Stimulated activated CD4-positive, alpha-beta T cell treated with anti-CD3 and anti-CD28 coated beads, Interleukin-1b, Interleukin-23, amount 100 ng/mL, for 4 hours (primary cell): ENCODE results near the gene KRTAP10-12.

ENCODE experiments used
- DNase-seq, 2 donors: peaks; one replicate each; pipeline ENCODE4 v3.0.0-alpha.2; 2020; ENCODE audit warnings: low read depth in 2 of 2

The KRTAP10-12 gene

DNA sequence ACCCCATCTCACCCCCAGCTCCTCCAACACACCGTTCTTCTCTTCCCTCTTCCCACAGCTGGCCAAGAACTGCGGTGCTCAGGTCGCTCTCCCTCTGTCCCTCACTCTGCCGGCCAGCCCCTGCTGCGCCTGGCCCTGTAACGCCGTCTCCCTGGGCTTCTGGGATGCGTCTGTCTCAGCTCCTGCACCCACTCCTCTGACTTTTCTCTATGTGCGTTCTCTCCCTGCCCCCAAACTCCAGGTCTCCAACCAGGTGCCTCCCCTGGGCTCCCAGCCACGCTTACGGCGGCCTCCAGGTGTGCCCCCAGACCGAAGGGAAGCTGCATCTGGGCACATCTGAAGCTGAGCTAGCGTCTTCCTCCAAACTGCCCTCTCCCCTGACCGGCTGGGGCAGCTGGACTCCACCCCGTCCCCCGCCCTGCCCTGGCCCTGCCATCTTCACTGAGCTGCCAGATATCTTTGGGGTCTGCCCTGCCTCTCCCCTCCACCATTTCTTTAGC lies 2.6 kb downstream of the KRTAP10-12 start:
- no peak for DNase-seq

DNA sequence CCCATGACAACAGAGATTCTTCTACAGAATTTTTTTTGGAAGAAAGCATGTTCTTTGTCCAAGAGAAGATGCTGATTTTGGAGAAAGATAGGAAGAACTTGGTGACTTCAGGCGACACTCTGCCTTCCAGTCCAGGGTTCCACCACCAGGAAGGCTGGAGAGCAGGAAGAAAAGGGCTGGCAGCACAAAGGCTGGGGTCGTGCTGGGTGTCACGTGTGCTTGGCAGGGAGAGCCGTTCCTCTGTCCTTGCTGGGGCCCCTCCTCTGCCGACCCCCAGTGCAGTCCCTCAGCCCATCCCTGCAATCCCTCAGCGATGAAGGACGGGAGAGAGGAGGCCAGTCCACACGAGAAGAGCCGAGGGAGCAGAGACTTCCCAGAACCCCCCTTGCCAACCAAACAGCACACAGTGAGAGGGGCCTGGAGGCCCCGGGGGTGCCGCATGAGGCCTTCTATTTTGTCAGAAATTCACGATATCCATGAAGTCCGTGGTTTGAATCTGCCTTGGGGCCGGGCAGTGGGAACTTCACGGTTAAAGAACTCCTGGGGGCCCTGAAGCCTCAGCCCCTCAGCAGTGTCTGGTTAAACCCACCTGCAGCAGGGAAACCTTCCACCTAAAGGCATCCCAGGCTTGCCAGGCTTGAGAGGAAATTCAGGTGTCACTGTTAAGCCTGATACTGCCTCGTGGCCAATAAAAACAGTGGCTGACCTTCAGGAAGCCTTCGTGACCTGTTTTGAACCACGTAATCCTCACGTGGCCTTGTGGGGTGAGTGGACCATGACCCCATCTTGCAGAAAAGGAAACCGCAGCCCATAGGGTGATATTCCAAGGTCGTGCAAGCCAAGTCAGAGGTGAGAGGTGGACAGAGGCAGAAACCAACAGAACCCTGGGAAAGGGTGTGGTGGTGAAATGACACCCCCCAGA lies 3.4 kb downstream of the KRTAP10-12 start:
- no peak for DNase-seq

DNA sequence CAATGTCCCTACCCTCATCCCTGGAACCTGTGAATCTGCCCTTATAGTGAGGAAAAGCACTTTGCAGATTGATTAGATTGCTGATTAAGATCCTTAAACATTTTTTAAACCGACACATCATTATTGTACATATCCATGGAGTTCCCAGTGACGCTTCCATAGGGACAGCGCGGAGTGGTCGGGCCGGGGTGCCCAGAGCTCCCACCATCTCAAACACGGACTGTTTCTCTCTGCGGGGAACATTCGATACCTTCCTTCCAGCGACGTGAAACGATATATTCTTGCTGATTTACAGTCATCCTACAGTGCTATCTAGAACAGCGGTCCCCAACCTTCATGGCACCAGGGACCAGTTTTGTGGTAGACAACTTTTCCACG lies 4.0 kb downstream of the KRTAP10-12 start:
- DNase-seq: no peak

DNA sequence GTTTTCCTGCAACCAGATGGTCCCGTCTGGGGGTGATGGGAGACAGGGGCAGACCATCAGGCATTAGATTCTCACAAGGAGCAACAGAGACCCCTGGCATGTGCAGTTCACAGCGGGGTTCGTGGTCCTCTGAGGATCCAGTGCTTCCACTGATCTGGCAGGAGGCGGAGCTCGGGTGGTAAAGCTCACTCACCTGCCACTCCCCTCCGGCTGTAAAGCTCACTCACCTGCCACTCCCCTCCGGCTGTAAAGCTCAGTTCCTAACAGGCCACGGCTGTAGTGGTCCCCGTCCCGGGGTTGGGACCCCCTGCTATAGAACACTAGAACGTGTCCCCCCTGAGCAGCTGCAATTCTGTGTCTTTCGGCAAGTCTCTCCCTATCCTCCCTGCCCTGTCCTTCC lies 4.6 kb downstream of the KRTAP10-12 start:
- no peak for DNase-seq

DNA sequence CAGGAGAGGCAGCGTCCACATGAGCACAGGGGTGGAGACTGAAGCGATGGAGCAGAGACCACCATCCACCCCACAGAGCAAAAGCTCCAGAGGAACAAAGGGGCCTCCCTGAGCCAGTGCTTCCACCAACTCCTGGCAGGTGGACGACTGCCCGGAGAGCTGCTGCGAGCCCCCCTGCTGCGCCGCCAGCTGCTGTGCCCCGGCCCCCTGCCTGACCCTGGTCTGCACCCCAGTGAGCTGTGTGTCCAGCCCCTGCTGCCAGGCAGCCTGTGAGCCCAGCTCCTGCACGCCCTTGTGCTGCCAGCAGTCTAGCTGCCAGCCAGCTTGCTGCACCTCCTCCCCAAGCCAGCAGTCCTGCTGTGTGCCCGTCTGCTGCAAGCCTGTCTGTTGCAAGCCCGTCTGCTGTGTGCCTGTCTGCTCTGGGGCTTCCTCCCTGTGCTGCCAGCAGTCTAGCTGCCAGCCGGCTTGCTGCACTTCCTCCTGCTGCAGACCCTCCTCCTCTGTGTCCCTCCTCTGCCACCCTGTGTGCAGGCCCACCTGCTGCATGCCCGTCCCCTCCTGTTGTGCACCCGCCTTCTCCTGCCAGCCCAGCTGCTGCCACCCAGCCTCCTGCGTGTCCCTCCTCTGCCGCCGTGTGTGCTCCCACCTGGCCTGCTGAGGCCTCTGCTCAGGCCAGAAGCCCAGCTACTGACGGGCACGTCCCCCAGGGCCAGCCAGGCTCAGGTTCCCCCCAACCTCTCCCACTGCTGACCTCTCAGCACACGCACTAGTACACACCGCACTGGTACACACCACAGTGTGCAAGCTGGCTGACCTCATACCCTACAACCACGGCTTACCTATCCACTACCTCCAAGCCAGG lies 5.4 kb downstream of the KRTAP10-12 start:
- DNase-seq: no peak

DNA sequence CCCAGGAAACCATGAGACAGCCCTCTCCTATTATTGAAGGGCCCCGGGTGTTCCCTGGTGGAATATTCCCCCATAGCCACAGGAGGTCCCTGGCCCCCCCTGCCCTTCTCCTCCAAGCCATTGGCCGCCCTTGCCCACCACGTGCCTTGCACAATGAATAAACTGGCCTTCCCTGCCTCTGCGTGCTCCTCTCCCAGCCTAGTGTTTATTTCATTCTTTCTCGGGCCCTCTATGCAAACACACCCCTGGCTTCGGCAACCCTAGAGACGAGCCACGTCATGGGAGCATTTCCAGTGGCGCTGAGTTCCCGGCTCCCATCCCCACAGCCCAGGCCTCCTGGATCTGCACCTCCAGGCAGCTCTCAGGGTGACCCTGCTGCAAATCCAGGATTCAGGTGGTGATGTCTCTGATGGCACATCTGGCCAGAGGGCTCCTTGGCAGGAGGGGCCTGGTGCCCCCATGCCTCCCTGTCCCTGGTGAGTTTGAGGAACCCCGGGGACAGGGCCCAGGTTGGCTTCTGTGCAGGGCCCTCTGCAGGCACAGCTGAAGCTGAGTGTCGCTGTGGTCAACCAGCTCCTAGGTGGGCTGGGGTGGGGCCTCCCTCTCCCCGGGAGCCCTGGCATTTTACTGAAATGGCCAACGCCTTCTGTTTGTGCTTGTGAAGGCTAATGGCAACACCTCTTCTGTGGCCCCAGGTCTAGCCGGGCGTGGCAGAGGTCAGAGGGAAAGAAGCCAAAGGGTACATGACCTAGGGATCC lies 6.2 kb downstream of the KRTAP10-12 start:
- no peak for DNase-seq

DNA sequence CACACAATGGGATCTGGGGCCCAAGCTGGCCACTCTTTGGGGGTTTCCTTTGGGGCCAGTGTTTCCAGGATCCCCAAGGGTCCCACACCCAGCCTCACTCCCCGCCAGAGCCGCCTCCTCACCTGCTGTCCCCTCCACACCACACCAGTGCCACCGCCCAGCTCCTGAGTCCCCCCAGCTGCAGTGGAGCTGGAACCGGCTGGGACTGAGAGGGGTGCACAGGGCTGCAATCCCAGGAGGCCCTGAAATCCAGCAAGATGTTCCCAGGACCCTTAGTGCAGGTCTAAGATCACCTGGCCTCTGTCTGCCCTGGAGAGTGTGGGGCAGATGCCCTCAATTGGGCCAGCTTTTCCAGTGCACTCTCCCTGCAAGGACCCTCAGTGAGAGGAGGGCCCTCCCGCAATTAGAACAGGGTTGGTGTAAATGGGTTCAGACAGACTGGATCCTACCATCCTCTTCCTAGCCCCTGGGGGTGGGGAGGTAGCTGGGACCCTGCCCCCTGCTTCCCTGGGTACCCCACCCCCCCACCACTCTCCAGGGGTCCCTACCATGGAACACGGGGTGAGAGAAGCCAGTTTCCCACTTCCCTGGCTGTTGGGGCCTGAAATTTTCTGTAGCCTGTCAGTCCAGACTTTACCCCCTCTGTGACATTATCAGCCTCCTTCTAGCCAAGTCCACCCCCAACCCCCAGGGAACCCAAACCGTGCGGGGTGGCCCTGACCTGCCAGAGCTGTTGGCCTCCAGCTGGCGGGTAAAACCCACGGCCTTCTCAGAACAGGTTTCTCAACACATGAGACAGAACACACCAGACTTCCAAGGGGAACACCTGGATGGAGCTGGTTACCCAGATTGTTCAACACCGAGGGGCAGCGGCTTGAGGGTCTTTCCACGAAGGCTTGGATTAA lies 7.0 kb downstream of the KRTAP10-12 start:
- no peak for DNase-seq

DNA sequence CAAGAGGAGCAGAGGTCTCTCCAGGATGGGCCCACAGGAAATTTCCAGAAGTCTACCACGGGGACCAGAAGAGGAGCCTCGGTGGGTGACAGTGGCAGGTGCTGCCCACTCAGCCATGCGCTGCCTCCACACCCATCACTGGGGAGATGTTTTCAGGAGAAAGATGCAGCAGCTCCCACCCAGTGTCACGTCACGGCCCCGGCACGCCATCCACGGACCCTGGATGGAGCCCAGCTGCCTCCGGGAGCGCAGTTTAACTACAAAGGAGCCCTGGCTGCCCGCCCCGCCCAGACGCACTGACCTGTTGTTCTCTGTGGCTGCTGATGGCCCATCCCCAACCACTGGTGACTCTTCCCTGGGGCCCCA lies 7.6 kb downstream of the KRTAP10-12 start:
- no peak for DNase-seq

DNA sequence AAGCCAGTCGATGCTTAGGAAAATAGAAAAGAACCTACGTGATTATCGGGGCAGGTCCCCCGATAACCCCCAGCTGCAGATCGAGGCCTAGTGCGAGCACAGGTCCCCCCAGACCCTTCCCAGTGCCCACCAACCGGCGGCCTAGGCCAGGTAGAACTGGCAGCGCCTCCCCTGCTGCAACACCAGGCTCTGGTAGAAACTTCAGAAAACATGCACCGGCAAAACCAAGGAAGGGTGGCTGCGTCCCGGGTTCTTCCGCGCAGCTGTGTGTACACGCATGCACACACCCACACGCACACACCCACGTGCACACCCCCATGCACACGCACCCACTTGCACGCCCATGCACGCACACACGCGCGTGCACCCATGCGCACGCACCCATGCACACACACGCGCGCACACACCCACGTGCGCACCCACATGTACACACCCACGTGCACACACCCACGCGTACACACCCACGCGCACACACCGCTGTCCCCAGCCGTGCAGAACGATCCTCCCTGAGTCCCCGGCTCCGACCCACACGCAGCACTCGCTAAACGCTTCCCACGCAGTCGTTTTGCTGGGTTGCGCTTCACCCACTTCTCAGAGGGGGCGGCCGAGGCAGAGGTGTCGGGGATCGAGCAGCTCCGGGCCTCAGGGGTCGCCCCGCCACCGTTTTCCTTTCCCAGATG lies 9.2 kb downstream of the KRTAP10-12 start:
- no peak for DNase-seq

DNA sequence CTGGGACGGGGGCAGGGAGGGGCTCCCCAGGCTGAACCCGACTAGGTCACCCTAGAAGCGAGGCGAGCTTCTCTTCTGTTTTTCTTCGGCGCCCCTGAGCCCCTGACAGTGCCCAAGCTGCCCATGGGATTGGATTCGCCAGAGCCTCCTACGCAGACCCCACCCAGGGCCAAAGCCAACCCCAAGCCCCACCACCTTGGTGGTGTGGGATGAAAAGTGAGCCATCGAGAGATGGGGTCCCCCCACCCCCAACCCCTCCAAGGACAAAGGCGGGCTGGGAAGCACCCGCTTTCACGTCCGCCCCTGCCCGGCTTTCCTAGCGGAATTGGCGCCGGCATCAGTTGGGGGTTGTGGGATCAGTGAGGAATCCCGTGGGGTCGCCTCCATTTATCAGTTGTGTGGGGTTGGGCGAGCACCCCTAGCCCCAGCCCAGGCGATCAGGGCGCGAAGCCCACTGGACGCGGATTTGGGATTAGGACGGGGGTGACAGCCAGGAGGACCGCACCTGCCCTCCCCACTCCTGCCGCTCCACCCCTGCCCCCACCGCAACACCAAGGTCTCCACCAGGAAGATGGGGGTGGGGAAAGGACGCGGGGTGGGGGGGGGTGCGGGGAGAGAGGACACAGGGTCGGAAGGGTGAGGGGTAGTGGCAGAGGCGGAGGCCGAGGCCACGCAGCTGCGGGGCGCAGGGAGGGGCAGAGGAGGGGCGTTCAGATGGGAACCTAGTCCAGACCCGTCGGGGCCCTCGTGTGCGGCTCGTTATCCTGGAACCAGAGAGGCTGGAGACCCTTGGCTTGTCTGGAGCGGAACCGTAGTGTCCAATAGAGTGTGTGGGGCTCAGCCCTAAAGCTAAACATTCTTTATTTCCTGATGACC lies 10.0 kb downstream of the KRTAP10-12 start:
- DNase-seq: no peak

DNA sequence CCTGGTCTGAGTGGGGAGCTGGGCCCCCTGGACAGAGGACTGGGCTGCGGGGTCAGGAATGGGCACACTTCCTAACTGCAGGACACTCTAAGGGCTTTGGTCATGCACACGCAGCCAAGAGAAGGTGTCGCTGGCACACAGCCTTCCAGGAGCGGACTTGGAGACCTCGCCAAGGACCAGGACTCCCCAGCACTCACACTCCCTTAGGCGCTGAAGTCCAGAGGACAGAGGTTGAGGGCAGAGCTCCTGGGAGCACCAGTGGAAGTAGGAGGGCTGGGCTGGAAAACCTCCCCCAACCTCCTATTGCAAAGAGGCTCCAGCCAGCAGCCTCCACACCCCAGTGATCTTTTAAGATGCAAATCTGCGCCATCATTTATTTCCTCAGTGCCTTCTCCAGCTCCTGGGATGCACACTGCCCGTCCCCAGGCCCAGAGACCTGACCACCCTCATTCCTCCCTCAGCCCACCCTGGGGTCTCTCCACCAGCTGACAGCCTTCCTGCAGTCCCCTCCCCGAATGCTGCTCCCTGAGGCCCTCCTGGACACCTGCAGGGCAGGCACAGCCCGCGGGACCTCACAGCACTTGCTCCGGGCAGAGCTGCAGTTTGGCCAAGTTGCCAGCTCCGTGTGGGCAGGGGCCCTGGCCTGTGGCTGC lies 11.4 kb downstream of the KRTAP10-12 start:
- DNase-seq: no peak

DNA sequence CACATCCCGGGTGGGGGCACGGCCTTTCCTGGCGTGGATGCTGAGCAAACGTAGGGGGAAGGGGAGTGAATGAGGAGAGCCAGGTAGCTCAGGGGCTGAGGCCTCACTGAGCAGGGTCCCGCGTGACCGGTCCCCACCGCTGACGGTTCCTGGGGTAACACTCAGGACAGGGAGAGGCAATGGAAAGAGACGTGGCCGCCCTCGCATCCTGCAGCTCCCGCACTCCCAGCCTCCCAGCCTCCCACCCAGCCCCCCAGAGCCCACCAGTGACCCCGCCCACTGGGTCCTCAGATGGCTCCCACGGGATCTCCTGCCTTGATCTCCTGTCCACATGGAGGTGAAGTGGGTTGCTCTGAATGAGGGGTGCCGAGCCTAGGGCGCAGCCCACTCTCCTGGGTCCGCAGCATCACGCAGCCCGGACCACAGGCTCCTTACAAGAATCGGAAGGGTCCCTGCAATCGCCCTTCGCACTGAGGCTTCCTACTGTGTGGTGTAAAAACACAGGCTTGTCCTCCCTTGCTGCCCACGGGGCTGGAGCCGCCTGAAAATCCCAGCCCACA lies 12.0 kb downstream of the KRTAP10-12 start:
- DNase-seq: no peak

DNA sequence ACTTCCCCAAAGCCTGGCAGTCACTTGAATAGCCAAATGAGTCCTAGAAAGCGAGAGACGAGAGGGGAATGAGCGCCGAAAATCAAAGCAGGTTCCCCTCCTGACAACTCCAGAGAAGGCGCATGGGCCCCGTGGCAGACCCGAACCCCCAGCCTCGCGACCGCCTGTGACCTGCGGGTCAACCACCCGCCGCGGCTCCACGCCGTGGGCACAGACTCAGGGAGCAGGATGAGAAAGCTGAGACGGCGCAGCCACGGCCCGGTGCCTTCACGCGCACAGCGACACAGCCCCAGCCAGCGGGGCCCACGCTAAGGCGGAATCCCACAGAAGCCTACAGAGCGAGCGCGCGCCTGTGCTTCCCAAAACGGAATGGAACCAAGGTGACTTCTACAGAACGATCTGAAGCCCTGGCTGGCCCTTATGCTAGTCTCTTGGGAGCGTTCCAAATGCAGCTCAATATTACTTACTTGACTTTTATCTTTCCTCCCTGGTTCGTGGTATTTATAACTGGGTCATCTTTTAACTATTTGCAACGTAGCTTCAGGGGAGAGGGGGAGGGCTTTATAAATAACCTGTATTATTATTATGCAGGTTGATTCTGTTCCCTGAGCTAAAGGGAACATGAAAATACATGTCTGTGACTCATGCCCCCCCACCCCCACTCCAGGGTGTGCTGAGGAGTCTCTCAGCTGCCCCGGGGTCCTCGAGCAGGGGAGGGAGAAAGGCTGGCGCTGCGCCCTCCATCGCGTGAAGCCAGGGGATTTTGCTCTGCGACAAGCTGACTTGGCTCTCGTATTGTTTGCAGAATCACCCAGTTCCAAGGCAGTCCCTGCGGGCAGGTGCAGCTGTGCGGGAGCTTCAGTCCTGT lies 12.7 kb downstream of the KRTAP10-12 start:
- peak in 1 of 2 donors; percentile 24 for DNase-seq

DNA sequence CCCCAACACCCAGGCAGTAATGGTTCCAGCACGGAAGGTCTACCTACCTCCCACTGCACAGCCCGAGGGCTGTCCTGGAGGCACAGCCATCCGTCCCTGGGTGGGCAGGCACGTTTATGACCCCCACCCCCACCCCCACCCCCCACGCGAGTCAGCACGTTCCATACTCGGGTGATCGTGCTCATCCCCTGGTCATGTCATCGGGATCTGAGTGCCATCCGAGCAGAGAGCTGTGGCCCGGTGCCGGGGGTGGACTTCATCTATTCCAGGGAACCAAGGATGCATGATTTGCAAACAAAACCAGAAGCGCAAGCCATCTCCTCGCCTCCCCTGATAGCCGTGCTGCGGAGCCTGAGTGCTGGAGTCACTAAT lies 13.3 kb downstream of the KRTAP10-12 start:
- no peak for DNase-seq

DNA sequence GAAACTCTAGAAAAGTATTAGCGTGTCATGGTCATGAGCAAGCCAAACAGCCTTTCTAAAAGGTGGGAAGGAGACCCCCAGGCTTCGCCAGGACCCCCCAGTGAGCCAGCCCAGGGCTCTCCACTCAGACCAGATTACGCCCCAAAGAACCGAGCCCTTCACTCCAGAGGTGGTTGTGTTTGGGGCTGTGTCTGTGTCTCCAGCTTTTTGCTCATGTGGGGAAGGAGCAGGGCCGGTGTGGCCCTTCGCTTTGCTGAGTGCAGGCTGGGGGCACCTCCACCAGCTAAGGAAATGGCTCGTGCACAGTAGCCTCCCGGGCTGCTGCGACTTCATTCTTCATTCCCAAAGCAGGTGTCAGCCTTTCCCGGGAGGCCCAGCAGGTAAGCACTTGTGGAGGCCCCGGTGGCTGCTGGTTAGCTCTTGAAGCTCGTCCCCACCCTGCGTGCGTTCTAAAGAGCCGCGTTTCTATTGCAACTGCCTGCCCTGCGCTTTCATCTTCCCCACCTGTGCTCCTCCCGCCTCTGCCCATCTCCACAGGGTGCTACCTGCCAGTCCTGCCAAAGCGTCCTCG lies 13.9 kb downstream of the KRTAP10-12 start:
- DNase-seq: no peak

DNA sequence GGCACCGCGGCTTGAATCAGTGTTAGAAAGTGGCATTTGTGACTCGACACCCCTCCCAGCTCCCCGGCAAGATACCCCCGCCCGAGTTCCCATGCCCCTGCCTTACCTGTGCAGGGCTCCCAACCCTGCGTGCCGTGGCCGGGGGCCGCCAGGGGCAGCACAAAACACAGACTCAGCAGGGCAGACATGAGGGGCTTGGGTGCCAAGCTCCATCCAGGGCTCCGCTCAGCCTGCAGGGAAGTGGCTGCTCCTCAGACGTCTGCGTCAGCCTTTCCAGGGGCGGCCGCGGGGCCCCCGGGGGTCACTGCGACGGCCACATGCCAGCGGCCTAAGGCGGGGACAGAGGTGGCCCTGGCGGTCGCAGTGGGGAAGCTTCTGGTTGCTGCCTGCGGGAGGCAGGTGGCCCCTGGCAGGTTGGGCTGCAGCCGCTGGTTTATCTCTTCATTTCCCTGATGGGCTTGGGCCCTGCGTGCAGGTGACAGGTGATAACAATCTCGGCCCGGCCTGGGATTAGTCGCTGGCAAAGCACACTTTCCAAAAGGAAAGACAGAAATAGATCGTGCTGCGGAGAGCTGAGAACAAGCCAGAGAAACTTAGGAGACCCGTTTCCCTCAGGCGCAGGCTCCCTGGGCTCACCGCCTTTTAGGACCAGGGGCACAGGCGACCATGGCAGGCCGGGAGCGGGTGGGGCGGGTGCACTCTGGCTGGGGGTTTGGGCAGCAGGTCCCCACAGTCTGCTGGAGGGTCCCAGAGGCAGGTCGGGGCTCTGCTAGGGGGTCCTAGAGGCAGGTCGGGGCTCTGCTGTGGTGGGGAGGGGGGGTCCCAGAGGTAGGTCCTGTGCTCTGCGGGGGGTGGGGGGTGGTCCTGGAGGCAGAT lies 14.6 kb downstream of the KRTAP10-12 start, which contains the start of gene TSPEAR:
TSS of gene TSPEAR (minus strand) at position 246 of the 876 bp plus-strand sequence. CDS start at position 188, 58 bp downstream.
- no peak for DNase-seq
